OCI-LY1 (cell line): ENCODE measurements around the gene MEGF8.

Source experiments
- CTCF ChIP-seq: fragments of 200-600 bp; sonication (generic), shearing (Covaris generic); IDR thresholded peaks from 2 replicates; pipeline ENCODE4 v1.5.1; 2017; ENCODE audit warnings: mild to moderate bottlenecking, antibody characterized with exemption, low read length, moderate library complexity, mixed read lengths
- EZH2 ChIP-seq: fragments of 200-600 bp; sonication (generic), shearing (Covaris generic); IDR thresholded peaks from 2 replicates; pipeline ENCODE4 v1.8.0; 2017; ENCODE audit warnings: borderline replicate concordance, mixed run types, mild to moderate bottlenecking, antibody characterized with exemption, low read length, moderate library complexity, mixed read lengths

- TF ChIP-seq CTCF: peak; percentile 99
- no peak for TF ChIP-seq EZH2
Measured at GRCh38 chr19:42420055-42420544, 94.7 kb downstream of the MEGF8 start.
